Kidney glomerular epithelial cell (primary cell): ENCODE data around the gene ACTC1.
A peak's percentile ranks its signal among the peaks of the same experiment; 100 is the strongest.
"Not testable (repeated sequence)": the region's sequence is repeated elsewhere in the genome, so short reads cannot be mapped to it uniquely, and the experiment has no call there.

ENCODE experiments used
- DNase-seq: peaks from one replicate; lab custom pipeline; 2025; lab: John Stamatoyannopoulos, UW

The ACTC1 gene

DNA sequence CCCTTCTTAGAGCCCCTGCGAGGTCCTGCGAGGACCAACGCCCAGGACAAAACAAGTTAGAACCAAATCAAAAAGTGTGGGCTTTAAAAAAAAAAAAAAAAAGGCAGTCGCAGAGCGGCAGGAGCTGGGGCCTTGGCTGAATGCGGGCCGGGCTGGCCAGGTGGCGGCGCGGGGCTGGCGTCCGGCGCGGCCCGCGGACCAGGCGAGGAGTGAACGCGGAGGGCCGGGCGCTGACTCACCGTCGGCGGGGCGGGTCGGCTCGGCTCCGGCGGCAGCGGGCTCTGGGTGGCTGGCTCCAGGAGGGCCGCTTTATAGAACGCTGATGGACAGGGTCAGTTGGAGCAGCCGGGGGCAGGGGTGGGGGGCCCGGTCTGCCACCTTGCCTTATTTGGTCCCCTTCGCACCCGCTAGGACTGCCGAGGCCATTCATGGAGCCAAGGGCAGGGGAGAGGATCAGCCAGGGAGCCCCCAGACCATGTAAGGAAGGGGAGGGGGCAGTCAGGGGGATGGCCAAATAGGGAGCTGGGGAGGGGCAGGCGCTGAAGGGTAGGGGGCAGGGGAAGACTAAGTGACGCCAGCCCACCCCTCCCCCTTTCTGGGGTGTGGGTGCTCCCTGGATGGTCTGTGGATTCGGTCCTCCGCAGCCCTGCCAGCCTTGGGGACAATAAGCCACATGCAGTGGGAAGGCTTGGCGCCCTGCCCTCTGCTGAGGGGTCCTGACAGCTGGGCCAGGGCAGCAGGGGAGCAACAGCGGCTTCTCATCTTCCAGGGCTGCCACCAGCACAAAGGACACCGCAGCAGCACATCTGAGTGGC is at the start of gene ACTC1:
TSS of gene ACTC1 (minus strand) at position 283 of the 815 bp plus-strand sequence. CDS start 741 bp downstream, outside the sequence.
- DNase-seq, result no peak

DNA sequence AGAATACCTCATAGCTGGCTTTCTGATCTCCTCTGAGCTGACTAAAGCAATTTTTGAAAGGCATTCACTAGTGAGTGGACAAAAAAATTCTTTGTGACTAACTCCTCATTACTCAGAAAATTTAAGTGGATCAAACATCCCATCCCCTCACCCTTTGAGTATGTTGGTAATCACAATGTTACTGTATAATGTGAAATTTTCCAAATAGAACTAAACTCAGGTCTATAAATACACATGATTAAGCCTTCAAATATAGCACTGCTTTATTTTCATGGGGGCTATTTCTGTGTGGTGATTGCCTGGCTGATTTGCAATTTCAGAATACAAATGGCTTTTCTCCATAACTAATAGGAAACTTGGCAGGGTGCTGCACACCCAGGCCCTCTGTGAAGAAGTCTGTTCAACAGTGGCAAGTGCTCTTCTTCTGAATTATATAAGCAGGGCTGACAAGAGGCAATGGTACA is 45.9 kb upstream of the ACTC1 start:
- DNase-seq, result no peak

DNA sequence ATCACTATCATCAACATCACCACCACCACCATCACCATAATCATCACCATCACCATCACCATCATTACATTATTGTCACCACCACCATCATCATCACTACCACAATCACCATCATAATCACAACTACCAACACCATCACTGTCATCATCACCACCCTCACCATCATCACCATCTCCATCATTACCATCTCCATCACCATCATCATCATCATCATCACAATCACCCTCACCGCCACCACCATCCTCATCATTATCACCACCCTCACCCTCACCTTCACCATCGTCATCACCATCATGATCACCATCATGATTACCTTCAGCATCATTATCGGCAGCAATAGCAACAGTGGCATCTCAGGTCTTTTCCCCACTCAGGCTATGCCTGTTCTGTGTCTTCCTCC is 42.9 kb upstream of the ACTC1 start:
- no peak for DNase-seq

DNA sequence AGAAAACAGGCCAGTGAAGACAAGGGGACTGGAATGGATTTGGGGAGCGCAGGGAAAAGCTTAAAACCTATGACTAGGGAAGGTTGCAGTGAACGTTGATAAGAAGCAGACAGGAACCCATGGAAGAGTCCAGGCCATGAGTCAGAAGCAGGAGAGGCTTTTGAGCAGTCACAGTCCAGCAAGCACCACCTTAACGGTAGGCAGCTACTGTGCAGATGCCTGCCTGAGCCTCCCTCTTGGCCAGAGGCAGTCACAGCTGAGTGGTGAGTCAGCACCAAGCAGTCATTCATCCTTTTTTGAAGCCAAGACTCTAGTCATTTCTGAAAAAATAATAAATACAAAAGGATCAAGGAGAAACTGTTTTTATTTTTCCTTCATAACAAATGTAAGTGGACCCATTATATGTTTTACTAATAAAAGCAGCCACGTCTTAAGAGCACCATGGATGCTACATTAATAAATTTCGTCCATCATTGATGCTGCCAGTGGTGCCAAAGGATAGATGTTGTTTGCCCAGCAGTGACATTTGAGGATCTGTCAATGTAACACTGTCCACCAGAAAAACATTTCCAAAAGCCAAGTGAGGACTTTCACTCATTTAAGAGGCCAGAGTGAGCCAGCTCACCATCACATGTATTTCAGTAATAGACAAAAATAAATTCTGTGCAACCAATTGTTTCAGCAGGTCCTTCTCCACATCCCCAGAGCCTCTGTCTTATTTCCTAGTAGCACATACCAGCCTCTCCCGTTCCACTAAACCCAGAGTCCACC is 42.1 kb upstream of the ACTC1 start:
- DNase-seq, result peak; percentile 95

DNA sequence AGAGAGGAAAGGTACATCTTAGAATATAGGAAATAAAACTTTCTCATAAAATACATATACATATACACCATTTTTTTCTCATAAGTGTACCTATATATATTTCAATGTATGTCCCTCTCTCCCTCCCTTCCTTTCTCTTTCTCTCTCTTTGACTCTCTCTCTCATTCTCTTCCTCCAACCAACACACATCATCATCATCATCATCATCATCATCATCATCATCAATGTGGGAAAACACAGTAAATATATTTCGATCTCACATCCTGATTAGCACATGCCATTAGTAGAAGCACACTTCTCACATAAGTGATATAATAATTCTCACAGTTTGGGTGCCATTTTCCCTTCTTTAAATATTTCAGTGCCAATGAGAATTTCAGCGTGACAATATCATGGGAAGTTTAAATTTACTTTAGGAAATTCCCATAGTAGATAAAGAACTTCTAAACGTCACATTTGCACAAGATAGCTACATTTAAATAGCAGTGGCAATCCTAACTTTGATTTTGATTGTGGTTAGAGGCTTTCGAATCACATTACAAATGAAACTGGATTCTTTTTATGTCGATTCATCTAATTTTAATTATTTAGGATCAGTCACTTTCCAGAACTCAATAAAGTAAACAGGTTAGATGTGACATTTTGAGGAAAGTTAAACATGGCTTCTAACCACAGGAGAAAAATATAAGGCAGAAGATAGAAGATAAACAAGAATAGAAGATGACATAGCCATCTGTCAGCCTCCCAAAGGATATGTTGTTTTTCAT is 33.0 kb upstream of the ACTC1 start:
- DNase-seq, result no peak

DNA sequence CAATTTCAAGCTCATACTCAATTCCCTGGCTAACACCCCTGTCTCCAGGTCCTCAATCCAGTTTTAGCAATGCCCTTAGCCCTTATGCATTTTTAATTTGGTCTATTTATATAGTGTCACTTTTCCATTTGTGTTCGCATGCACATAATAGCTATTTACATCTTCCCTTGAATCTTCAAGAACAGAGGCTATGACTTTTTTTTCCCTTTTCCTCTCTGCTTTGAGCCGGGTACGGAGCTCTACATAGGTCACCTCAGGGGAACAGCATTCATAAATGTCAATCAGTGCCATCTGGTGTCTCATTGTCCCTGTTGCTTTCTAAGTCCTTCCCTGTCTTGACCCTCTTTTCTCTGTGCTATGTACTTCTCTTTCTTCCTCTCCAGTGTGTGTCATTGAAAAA is 26.5 kb upstream of the ACTC1 start:
- no peak for DNase-seq

DNA sequence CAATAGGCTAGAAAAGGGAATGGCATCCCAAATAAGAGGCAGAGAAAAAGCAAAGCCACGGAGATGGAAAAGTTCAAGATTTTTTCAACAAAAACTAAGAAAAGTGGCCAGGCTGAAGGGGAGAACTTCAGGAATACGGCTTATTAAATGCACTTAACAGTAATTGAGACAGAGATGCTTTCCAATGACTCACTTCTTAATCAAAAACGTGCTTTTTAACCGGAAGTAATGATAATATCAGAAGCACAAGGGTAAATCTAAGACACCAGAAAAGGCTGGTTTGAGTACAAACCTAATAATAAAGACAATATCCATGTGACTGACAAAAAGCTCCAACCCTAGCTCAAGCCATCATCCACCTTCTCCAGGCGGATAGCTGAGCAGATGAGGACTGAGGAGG is 24.8 kb upstream of the ACTC1 start:
- DNase-seq, result no peak

DNA sequence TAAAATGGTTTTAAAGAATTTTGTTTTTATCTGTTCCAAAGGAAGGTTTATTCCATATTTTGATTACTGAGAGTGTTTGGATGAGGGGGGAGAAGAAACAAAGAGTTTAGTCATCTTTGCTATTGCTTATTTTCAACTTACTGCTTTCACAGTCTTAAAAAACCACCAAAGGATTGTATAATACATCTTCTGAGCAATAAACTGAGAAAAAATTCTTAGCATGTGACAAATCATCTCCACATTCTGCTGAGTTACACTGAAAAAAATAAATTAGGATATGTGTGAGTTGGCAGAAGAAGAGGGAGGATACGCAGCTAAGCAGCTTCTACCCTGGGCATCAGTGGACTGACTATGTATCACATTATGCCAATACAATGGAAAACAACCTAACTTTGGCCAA is 23.2 kb upstream of the ACTC1 start:
- no peak for DNase-seq

DNA sequence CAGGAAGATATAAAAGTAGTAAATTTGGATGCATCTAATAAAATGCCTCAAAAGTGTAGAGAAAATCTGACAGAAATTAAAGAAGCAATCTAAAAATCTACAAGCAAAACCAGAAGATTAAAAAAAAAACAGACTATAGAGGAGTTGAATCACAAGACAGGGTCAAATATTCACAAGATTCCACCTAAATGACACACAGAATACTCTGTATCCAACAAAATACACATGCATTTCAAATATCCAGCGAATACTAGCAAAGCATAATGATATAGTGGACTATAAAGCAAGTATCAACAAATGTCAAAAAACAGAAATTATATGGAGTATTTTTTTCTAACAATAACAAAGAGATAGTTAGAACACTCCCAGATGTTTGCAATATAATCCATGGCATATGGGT is 20.5 kb upstream of the ACTC1 start:
- no peak for DNase-seq

DNA sequence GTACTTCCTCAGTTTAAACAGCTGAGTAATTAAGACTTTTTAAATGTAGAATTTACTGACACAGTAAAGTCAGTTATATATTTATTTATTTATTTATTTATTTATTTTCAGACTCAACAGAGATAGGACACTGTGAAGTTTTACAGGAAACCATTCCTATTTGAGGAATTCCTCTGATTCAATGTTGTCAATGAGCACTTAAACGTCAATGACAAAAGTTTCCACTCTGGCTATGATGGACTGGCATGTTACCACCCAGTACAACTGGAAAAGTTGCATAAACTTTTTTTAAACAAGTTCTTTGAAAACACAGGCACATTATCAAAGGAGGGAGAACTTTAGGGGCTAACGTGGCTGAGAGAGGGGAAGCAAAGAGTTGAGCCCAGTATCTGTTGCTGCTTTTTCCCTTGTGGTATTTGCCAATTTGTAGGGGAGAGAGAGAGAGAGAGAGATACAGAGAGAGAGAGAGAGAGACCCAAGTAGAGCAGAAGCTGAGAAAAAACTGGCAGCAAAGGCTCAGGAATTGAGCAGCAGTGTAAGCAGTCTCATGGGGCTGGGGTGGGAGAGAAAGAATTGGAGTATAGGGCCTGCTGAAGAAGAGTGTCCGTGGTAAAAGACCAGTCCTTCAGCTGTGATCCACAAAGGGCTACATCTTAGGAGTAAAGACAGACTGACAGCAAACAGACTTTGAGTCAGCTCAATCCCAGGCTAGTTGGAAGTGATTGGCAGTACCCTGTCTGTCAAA is 18.3 kb upstream of the ACTC1 start:
- DNase-seq, result no peak

DNA sequence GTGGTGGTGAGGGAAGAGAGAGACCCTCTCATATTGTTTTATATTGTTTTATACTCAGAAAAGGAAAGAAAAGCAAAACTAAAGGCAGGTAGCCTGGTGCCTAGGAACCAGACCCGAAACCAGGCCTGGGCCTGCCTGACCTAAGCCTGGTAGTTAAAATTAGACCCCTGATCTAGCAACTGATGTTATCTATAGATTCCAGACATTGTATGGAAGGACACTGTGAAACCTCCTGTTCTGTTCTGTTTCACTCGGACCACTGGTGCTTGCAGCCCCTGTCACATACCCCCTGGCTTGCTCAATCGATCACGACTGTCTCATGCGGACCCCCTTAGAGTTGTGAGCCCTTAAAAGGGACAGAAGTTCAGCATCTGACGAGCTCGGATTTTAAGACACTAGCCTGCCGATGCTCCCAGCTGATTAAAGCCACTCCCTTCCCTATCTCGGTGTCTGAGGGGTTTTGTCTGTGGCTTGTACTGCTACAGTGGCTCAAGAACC is 17.6 kb upstream of the ACTC1 start:
- DNase-seq, result not testable (repeated sequence)

DNA sequence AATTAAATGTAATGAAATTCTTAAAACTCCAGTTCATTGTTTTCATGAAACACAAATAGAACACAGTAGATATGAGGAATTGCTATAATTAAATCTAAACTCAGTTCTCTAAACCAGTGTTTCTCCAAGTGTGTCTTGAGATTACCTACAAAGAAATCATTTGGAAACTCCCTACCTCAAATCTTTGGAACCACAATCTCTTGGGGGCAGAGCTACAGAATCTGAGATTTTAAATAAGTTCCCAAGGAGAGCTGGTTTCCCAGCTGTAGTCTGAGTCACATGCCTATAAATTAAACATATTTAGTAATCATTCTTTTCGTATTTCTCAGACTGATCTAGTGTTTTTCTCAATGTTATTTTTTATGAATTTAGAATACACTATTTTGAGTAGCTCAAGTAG is 17.0 kb upstream of the ACTC1 start:
- no peak for DNase-seq

DNA sequence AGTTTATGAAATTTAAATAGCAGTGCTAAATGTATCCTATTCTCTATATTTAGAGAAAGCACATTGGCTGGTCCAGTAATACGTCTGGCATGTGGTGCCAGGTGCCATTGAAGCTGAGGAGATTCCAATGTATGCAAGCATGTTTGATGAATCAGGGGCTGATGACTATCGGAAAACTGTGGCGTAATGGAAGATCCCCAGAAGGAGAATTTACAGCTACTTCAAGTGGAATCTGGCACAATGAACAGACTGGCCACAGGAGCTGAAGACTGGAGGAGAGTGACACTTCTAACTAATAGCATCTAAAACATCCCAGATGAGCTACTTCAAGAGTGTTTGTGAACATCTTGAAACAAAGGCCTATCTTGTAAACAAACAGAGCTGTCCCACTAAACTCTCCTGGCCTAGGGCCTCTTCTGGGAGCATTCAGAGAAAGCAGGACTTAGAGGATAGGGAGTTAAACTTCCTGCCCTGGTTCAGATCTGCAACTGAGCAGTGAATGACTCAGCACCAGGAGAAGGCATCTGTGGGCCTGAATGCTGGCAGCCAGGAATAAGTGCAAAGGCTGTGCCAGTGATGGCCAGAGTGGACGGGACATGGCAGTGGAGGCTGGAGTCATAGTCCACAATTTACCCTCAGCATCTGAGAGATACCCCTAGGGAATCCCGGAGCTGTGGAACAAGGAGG is 15.2 kb upstream of the ACTC1 start:
- DNase-seq, result no peak

DNA sequence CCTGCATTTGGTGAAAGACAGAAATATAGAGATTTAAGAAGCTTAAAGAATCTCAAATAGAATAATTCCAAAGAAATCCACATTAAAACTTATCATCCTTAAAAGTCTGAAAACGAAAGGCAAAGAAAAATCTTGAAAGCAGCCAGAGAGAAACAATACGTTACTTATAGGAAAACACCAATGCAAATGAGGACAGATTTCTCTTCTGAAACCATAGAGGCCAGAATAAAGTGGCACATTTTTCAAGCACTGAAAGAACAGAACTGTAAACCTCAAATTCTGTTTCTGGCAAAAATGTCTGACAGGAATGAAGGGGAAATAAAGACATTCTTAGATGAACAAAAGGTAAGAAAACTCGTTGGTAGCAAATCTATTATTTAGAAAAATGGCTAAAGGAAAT is 13.8 kb upstream of the ACTC1 start:
- DNase-seq, result no peak

DNA sequence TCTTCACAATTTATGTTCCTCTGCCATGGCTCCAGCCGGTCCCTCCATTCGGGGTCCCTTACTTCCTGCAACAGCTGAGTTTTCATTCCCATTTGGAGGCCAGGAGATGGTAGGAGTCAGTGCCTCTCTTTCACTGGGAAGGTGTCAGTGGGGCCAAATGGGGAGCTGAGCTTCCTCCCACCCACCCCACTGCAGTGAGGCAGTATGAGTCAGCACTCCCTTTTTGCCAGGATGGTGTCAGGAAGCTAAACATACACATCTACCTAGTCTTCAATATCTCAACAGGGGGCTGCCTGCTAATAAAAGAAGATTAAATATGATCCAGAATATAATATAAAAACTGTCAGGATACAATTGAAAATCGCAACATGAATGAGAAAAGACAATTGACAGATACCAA is 12.7 kb upstream of the ACTC1 start:
- no peak for DNase-seq

DNA sequence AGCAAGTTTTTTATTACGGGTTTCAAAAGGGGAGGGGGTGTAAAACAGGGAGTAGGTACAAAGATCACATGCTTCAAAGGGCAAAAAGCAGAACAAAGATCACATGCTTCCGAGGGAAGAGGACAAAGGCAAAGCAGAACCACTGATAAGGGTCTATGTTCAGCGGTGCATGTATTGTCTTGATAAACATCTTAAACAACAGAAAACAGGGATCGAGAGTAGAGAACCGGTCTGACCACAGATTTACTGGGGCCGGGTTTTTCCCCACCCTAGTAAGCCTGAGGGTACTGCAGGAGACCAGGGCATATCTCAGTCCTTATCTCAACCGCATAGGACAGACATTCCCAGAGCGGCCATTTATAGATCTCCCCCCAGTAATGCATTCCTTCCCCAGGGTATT is 11.9 kb upstream of the ACTC1 start:
- DNase-seq, result not testable (repeated sequence)

DNA sequence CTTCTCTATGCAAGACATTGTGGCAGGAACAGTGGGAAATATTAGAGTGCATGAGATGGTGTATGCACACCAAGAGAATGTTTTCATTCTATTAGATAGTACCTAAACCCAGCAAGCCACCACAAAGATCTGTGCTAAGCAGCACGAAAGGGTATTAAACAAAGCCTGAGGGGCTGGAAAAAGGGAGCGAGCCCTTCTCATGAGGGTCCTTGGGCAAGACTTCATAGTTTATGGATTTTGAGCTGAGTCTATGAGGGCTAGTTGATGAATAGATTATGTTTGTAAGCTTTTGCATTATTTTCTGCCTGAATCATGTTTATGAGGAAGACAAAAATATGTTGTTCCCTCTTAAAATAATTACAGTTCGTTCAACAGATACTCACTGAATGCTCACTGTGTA is 9.4 kb upstream of the ACTC1 start:
- no peak for DNase-seq

DNA sequence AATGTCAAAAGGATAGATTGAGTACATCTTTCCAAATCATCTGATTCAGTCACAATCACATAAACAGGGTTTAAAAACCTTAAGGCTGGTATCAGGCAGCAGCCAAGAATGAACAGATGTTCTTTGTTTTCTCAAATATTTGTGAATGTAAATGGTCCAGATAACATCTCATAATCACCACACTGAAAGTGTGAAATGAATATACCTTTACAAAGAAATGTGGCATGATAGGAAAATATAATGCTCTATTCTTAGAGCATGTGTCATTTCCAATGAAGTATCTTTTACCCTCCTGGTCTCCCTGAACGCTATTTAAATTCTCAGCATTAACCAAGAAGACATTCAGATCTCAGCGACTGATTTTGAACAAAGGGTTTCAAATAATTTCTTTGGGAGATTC is 8.8 kb upstream of the ACTC1 start:
- no peak for DNase-seq

DNA sequence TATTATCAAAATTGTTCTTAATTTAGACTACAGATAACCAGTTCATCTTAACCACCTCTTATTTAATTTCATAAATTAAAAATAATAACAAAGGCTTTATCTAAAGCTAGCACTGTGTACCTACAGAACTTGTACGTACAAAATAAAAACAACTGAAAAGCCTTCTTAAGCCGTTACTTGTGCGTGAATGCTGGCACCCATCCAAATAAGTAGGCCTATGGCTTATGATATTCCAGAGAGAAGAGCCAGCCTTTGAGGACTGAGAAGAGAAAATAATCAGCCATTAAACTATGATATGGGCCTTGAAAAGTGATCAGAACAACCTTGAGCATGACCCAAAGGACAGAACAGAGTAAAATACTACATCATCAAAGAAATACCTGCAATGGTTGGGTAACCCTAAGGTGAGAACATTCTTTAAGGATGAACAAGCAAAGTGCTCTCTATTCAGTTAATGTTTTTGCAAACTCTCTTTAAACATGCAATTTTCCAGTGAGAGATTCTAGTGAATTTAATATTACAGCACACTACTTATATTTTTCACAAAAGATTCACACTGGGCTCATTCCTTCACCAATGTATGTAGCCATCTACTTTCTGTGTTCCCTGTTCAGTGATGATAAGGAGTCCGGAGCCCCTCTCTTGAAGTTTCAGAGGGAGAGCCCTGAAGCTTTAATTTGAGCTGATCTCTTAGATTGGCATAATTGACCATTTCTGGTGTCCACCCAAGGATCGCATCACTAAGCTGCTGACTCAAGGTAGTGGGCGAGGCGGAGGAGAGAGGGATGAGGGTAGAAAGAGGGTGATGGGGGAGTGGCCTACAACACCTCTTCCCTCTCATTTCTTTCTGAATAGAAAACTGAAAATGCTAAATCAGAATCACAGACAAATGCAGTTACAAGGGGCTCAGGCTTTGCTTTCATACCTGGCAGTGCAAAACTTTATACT is 7.7 kb upstream of the ACTC1 start:
- DNase-seq, result no peak

DNA sequence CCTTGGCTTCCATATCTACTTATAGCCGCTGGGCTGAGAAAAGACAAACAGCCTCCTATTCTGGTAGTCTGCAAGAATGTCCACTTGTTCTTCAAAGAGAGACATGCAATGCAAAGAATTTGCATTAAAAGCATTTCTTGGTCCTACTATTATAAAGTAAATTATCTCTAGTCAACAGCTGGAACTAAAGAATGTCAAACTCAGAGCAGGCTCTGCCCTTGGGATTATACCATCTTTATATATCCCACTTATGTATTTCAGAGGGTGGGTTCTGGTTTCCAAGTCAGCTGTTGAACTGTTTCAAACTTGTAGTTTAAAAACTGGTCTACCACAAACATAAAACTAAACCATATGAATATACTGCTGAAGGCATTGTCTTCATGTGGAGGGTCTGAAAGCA is 7.0 kb upstream of the ACTC1 start:
- no peak for DNase-seq
